Right ventricle myocardium superior (tissue), 1 donor: ENCODE data around the gene MRGPRG. TPM values are rescaled to one million over a fixed set of nuclear protein-coding genes. Genes with fewer than 3 reads are reported as not detected.

Experiments
- total RNA-seq: library from RNA; stranded (reverse); fragmentation: NEBNext Ultra II Directional; extraction: Animal tissue kit (Norgen Biotek cat#: 25700); gene quantifications from one replicate; pipeline ENCODE4 v1.2.1, GENCODE V29; 2021
- donor health status: DM: no; HTN: yes; CAD: no; lungs with severe emphysema.

MRGPRG gene
- total RNA-seq, 1 donor from 2014 or later: not detected

Other genes starting within 250 kb of the MRGPRG start
- gene NAP1L4, start 226.5 kb downstream of the MRGPRG start, total RNA-seq: 154 TPM
- gene CARS1, start 161.4 kb downstream of the MRGPRG start, total RNA-seq: 12.8 TPM
- 15.3 TPM for gene OSBPL5, start 53.5 kb downstream of the MRGPRG start, total RNA-seq
- 0.16 TPM for gene MRGPRE, start 13.6 kb upstream of the MRGPRG start, total RNA-seq
- gene ZNF195, start 160.3 kb upstream of the MRGPRG start, total RNA-seq: 8.7 TPM